Lung (tissue), 12 donors: ENCODE data around the gene EMC8. TPM values are rescaled to one million over a fixed set of nuclear protein-coding genes. Genes with fewer than 3 reads are reported as not detected.

Source experiments
- ATAC-seq: fragments of 200-7000 bp; cut with Tn5 transposase; one replicate; pipeline ENCODE4 v1.9.1; 2020; ENCODE audit warnings: moderate number of reproducible peaks; ENCODE audit not compliant: insufficient read depth, low FRiP score
- DNase-seq, 3 donors: peaks; one replicate each; pipeline ENCODE4 v3.0.0-alpha.2; 2013 to 2017
- H3K27ac ChIP-seq, 2 donors: one replicate each; pipeline ENCODE4 v1.5.1; 2013; ENCODE audit warnings: mild to moderate bottlenecking in 2 of 2, moderate library complexity in 2 of 2, control low read depth in 1 of 2, inconsistent platforms in 1 of 2, low read depth in 1 of 2, low read length in 1 of 2
- H3K27me3 ChIP-seq, 3 donors: one replicate each; pipeline ENCODE4 v1.5.1; 2013; ENCODE audit warnings: low read length in 2 of 3; ENCODE audit not compliant: control insufficient read depth in 3 of 3, insufficient read depth in 3 of 3
- H3K36me3 ChIP-seq, 4 donors: one replicate each; pipeline ENCODE4 v1.5.1; 2013; ENCODE audit warnings: low read length in 4 of 4, mild to moderate bottlenecking in 1 of 4, moderate library complexity in 1 of 4; ENCODE audit not compliant: control insufficient read depth in 4 of 4, insufficient read depth in 4 of 4
- H3K4me1 ChIP-seq, 5 donors: one replicate each; pipeline ENCODE4 v1.5.1; 2013; ENCODE audit warnings: low read length in 5 of 5, mild to moderate bottlenecking in 2 of 5, moderate library complexity in 1 of 5; ENCODE audit not compliant: control insufficient read depth in 5 of 5, insufficient read depth in 5 of 5
- H3K4me3 ChIP-seq: one replicate; pipeline ENCODE4 v1.5.1; 2013; ENCODE audit warnings: mild to moderate bottlenecking, control low read depth, moderate library complexity
- H3K9ac ChIP-seq, 2 donors: one replicate each; pipeline ENCODE4 v1.5.1; 2013; ENCODE audit warnings: low read length in 2 of 2, control low read depth in 1 of 2; ENCODE audit not compliant: insufficient read depth in 1 of 2
- H3K9me3 ChIP-seq, 4 donors: one replicate each; pipeline ENCODE4 v1.5.1; 2013; ENCODE audit warnings: low read length in 3 of 4, mild to moderate bottlenecking in 1 of 4, moderate library complexity in 1 of 4; ENCODE audit not compliant: control insufficient read depth in 4 of 4, insufficient read depth in 3 of 4
- CTCF ChIP-seq: IDR thresholded peaks from 2 replicates; pipeline ENCODE4 v1.5.1; 2012; ENCODE audit warnings: mild to moderate bottlenecking; ENCODE audit errors: control extremely low read depth, extremely low read depth
- WGBS, 2 donors: extraction: QIAGEN DNeasy Blood & Tissue Kit; methylation state at CpG; one replicate each; pipeline ENCODE4 v1.1.7; 2013; 5-methylcytosine and 5-hydroxymethylcytosine counted together
- polyA plus RNA-seq, 2 donors: library from polyadenylated mRNA; stranded (reverse); fragments of 200-250 nt; gene quantifications; one replicate each; pipeline ENCODE4 v1.2.1, GENCODE V29; 2013
- total RNA-seq, 2 donors: library from RNA; depleted of rRNA in 1 of 2; stranded (reverse); fragments of >200 nt in 1 of 2; gene quantifications; one replicate each; pipeline ENCODE4 v1.2.1, GENCODE V29; 2014 to 2021
- donor health status: control.
- donor health status: control.
- donor health status: Bipolar disorder and iron deficiency.
- donor health status: healthy.
- donor health status: DM: yes; HTN: yes; CAD: no.

Gene EMC8
- total and polyA plus RNA-seq, 4 donors, result 10.5 to 26.8 (median 17.5) TPM

DNA sequence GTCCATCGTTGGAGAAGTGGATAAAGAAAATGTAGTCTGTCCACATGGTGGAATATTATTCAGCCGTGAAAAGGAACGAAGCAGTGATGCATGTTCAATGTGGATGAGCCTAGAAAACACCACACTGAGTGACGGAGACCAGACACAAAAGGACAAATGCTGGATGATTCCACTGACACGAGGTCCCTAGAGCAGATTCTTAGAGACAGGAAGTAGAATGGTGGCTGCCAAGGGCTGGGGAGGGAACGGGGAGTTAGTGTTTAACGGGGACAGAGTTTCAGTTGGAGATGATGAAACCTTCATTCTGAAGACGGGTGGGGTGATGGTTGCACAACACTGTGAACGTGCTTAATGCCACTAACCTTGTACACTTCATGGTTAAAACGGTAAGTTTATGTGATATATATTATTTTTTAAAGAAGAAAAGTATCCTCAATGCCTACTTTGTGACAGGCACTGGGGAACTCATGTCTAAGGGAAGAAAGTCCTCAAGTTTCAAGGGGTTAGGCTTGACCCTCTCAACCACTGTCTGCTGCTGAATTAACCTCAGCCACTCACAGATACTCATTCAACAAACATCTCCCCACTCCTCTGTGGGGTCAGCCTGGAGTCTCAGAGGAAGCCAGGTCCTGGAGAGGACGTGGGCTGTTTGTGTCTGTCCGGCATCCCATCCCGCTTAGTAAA lies 66.0 kb downstream of the EMC8 start:
- H3K27me3 ChIP-seq, result no peaks in the 10 kb centered on the region
- DNase-seq, result no peak
- H3K4me1 ChIP-seq, result peaks cover 0 to 3% (median 0%) of the 10 kb centered on the region in 5 donors
- no peak overlapping the region for H3K9ac ChIP-seq
- WGBS, 2 donors, result 36 to 44% methylated on average over 13 of the region's 13 CpGs
- H3K9me3 ChIP-seq, result no peaks in the 10 kb centered on the region
- H3K27ac ChIP-seq, result no peak overlapping the region
- H3K36me3 ChIP-seq, result no peaks in the 10 kb centered on the region
- no peak for TF ChIP-seq CTCF
- H3K4me3 ChIP-seq, result no peak overlapping the region
- no peak for ATAC-seq

- Histone ChIP-seq H3K36me3 (peaks cover 0 to under 1% (median 0%) of the 10 kb centered on the region in 4 donors), H3K27ac (no peak overlapping the region)
Observed at GRCh38 chr16:85731179-85731578, 68.2 kb downstream of the EMC8 start.

DNA sequence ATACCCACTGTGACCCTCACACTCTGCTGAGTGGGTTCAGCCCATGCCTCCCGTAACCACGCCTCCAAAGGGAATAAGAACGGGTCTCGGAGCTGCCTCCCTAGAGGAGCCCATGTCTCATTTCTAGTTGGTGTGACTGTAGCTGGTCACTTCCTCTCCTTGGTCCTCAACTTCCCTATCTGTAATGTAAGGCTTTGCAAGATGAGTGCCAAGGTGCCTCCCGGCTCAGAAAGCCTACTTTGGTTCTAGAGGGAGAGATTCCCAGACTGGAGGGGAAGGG lies 69.2 kb downstream of the EMC8 start:
- no peak for ATAC-seq
- H3K9me3 ChIP-seq, result no peaks in the 10 kb centered on the region

More at GRCh38 chr16:85731179-85731578, 68.2 kb downstream of the EMC8 start:
- DNase-seq (peak in 1 of 3 donors; percentile 29), ATAC-seq (no peak)
- WGBS, 2 donors, result 67 to 76% methylated on average over 5 of the region's 5 CpGs
- no peak overlapping the region for H3K4me3 ChIP-seq
- no peak for TF ChIP-seq CTCF
- H3K27me3 ChIP-seq, result no peaks in the 10 kb centered on the region
- H3K4me1 ChIP-seq, result peaks cover 0 to 3% (median 0%) of the 10 kb centered on the region in 5 donors
- no peaks in the 10 kb centered on the region for H3K9me3 ChIP-seq
- H3K9ac ChIP-seq, result no peak overlapping the region

More for the DNA sequence above, 69.2 kb downstream of the EMC8 start:
- Histone ChIP-seq H3K27me3 (no peaks in the 10 kb centered on the region), H3K27ac (no peak overlapping the region), H3K9ac (no peak overlapping the region), H3K36me3 (peaks cover 0 to 4% (median 1%) of the 10 kb centered on the region in 4 donors), H3K4me1 (peaks cover 0 to 3% (median 0%) of the 10 kb centered on the region in 5 donors), H3K4me3 (no peak overlapping the region)
- no peak for DNase-seq
- no peak for TF ChIP-seq CTCF
- 26 to 72% methylated on average over 5 of the region's 5 CpGs for WGBS, 2 donors
